Suprapubic skin (tissue), 4 donors: Measurements from ENCODE around the gene TMEM271.

ENCODE experiments used
- CTCF ChIP-seq, 2 donors: fragments of 200-600 bp in 1 of 2; fragments of 450-650 bp in 1 of 2; sonication (generic) in 1 of 2; IDR thresholded peaks; one replicate each; pipeline ENCODE4 v1.5.1; 2016 to 2019; ENCODE audit warnings: antibody characterized with exemption in 2 of 2, mild to moderate bottlenecking in 1 of 2, moderate library complexity in 1 of 2
- EP300 ChIP-seq: sonication (generic); formaldehyde crosslinking; IDR thresholded peaks from one replicate; pipeline ENCODE4 v1.6.1; 2017; ENCODE audit warnings: antibody characterized with exemption
- POLR2A ChIP-seq, 2 donors: fragments of 450-650 bp; IDR thresholded peaks; one replicate each; pipeline ENCODE4 v1.6.1; 2017; ENCODE audit warnings: antibody characterized with exemption in 2 of 2, mild to moderate bottlenecking in 2 of 2, moderate library complexity in 2 of 2
- POLR2AphosphoS5 ChIP-seq, 3 donors: sonication (generic); formaldehyde crosslinking; IDR thresholded peaks; one replicate each; pipeline ENCODE4 v1.6.1; 2017; ENCODE audit warnings: antibody characterized with exemption in 3 of 3

GRCh38 chr4:577499-578450 lies 1.7 kb upstream of the TMEM271 start:
- no peak for TF ChIP-seq CTCF (IDR thresholded peaks at IDR 0.05)
- no peak for TF ChIP-seq POLR2AphosphoS5 (IDR thresholded peaks at IDR 0.05)
- no peak for TF ChIP-seq POLR2A (IDR thresholded peaks at IDR 0.05)
- TF ChIP-seq EP300, result no peak
